ENCODE data around the gene NRXN3. TPM values are rescaled to one million over a fixed set of nuclear protein-coding genes. Genes with fewer than 3 reads are reported as not detected.

Gene NRXN3
- polyA plus RNA-seq, 1 donor (not counting 4 experiments of a cell fraction or from before 2014, with no cell fraction given) = 0.89 TPM

DNA sequence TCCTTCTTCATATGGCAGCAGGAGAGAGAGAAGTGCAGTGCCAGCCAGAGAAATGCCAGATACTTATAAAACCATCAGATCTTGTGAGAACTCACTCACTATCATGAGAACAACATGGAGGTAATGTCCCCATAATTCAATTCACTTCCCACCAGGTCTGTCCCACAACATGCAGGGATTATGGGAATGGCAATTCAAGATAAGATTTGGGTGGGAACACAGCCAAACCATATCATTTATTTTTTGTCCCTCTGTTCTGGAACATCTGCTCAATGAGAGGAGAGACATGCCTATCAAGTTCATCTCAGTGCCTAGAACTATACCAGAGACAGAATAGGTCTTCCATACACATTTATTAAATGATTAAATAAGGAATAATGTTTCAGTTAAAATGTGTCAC lies 543.5 kb downstream of the NRXN3 start:
- TF ChIP-seq EZH2 (IDR thresholded peaks at IDR 0.05; ENCODE audit: low read length) = no peak
- TF ChIP-seq, protein P1, sequence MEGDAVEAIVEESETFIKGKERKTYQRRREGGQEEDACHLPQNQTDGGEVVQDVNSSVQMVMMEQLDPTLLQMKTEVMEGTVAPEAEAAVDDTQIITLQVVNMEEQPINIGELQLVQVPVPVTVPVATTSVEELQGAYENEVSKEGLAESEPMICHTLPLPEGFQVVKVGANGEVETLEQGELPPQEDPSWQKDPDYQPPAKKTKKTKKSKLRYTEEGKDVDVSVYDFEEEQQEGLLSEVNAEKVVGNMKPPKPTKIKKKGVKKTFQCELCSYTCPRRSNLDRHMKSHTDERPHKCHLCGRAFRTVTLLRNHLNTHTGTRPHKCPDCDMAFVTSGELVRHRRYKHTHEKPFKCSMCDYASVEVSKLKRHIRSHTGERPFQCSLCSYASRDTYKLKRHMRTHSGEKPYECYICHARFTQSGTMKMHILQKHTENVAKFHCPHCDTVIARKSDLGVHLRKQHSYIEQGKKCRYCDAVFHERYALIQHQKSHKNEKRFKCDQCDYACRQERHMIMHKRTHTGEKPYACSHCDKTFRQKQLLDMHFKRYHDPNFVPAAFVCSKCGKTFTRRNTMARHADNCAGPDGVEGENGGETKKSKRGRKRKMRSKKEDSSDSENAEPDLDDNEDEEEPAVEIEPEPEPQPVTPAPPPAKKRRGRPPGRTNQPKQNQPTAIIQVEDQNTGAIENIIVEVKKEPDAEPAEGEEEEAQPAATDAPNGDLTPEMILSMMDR (optimal IDR thresholded peaks at IDR 0.05 in 1 of 3, IDR thresholded peaks at IDR 0.05 in 1 of 3, conservative IDR thresholded peaks at IDR 0.05 in 1 of 3; ENCODE audit: extremely low read depth in 1 of 3, insufficient read depth in 2 of 3, low read length in 3 of 3) = no peak
- Histone ChIP-seq H3K4me1 (ENCODE audit: control insufficient read depth, extremely low read depth, insufficient read depth, low read length) (no peaks in the 10 kb centered on the region), H2AFZ (ENCODE audit: control insufficient read depth, low read length) (no peak overlapping the region), H3K4me2 (ENCODE audit: control insufficient read depth, extremely low read depth, insufficient read depth, low read depth, low read length) (no peak overlapping the region), H3K79me2 (ENCODE audit: control insufficient read depth, insufficient read depth, low read length) (no peaks in the 10 kb centered on the region), H3K9ac (ENCODE audit: control insufficient read depth, extremely low read depth, insufficient read depth, low read length) (no peak overlapping the region), H4K20me1 (ENCODE audit: control insufficient read depth, extremely low read depth, insufficient read depth, low read length) (no peaks in the 10 kb centered on the region), H3K4me3 (ENCODE audit: control insufficient read depth in 2 of 3, extremely low read depth in 1 of 3, insufficient read depth in 2 of 3, low read depth in 1 of 3, low read length in 3 of 3) (no peak overlapping the region), H3K36me3 (ENCODE audit: control insufficient read depth in 2 of 2, extremely low read depth in 1 of 2, insufficient read depth in 2 of 2, low read length in 2 of 2) (no peaks in the 10 kb centered on the region), H3K27ac (ENCODE audit: control insufficient read depth, insufficient read depth, low read length) (no peak overlapping the region), H3K27me3 (ENCODE audit: control insufficient read depth, extremely low read depth, insufficient read depth, low read length) (no peaks in the 10 kb centered on the region), H3K9me1 (ENCODE audit: control insufficient read depth, extremely low read depth, insufficient read depth, low read length) (no peaks in the 10 kb centered on the region), H3K9me3 (ENCODE audit: control insufficient read depth, low read depth, low read length) (peaks cover 2% of the 10 kb centered on the region)
- no peak for FAIRE-seq
- DNase-seq (ENCODE audit: low read depth, low spot score) = no peak
- dilution Hi-C loops (cut with MboI; ENCODE audit: extremely low pct_ligation_motif_present, low sequenced_read_pairs) = no loop called here

DNA sequence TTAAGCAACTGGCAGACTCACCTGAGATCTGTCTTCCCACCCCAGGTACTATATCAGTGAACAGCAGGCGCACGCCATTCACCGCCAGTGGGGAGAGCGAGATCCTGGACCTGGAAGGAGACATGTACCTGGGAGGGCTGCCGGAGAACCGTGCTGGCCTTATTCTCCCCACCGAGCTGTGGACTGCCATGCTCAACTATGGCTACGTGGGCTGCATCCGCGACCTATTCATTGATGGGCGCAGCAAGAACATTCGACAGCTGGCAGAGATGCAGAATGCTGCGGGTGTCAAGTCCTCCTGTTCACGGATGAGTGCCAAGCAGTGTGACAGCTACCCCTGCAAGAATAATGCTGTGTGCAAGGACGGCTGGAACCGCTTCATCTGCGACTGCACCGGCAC lies 544.5 kb downstream of the NRXN3 start:
- Histone ChIP-seq H3K27ac (ENCODE audit: control insufficient read depth, insufficient read depth, low read length) (no peak overlapping the region), H3K9me3 (ENCODE audit: control insufficient read depth, low read depth, low read length) (peaks cover 2% of the 10 kb centered on the region), H2AFZ (ENCODE audit: control insufficient read depth, low read length) (no peak overlapping the region), H3K79me2 (ENCODE audit: control insufficient read depth, insufficient read depth, low read length) (no peaks in the 10 kb centered on the region), H4K20me1 (ENCODE audit: control insufficient read depth, extremely low read depth, insufficient read depth, low read length) (no peaks in the 10 kb centered on the region), H3K4me3 (ENCODE audit: control insufficient read depth in 2 of 3, extremely low read depth in 1 of 3, insufficient read depth in 2 of 3, low read depth in 1 of 3, low read length in 3 of 3) (no peak overlapping the region), H3K36me3 (ENCODE audit: control insufficient read depth in 2 of 2, extremely low read depth in 1 of 2, insufficient read depth in 2 of 2, low read length in 2 of 2) (no peaks in the 10 kb centered on the region), H3K9ac (ENCODE audit: control insufficient read depth, extremely low read depth, insufficient read depth, low read length) (no peak overlapping the region), H3K4me1 (ENCODE audit: control insufficient read depth, extremely low read depth, insufficient read depth, low read length) (no peaks in the 10 kb centered on the region), H3K27me3 (ENCODE audit: control insufficient read depth, extremely low read depth, insufficient read depth, low read length) (no peaks in the 10 kb centered on the region), H3K4me2 (ENCODE audit: control insufficient read depth, extremely low read depth, insufficient read depth, low read depth, low read length) (no peak overlapping the region), H3K9me1 (ENCODE audit: control insufficient read depth, extremely low read depth, insufficient read depth, low read length) (no peaks in the 10 kb centered on the region)
- TF ChIP-seq, protein P1 (optimal IDR thresholded peaks at IDR 0.05 in 1 of 3, IDR thresholded peaks at IDR 0.05 in 1 of 3, conservative IDR thresholded peaks at IDR 0.05 in 1 of 3; ENCODE audit: extremely low read depth in 1 of 3, insufficient read depth in 2 of 3, low read length in 3 of 3) = no peak
- TF ChIP-seq EZH2 (IDR thresholded peaks at IDR 0.05; ENCODE audit: low read length) = no peak
- DNase-seq (ENCODE audit: low read depth, low spot score) (no peak), FAIRE-seq (no peak)
- dilution Hi-C loops (cut with MboI; ENCODE audit: extremely low pct_ligation_motif_present, low sequenced_read_pairs) = no loop called here
